Measurements from ENCODE around the gene DYNLT2B. TPM values are rescaled to one million over a fixed set of nuclear protein-coding genes. Genes with fewer than 3 reads are reported as not detected.
A peak's percentile ranks its signal among the peaks of the same experiment; 100 is the strongest.

Gene DYNLT2B
- total and polyA plus RNA-seq, 2 donors (not counting 1 experiment from before 2014, with no cell fraction given) = 9.1 to 13.0 TPM

GRCh38 chr3:196270499-196270898 lies 47.5 kb downstream of the DYNLT2B start:
- TF ChIP-seq EZH2 (IDR thresholded peaks at IDR 0.05; ENCODE audit: low read length, missing control alignments) = no peak
- no peak for TF ChIP-seq CTCF (conservative IDR thresholded peaks at IDR 0.05 in 1 of 2, IDR thresholded peaks at IDR 0.05 in 1 of 2; ENCODE audit: low read depth in 1 of 2, low read length in 2 of 2)
- no peak overlapping the region for H3K9ac ChIP-seq (ENCODE audit: insufficient read depth, low read length)
- no peak overlapping the region for H2AFZ ChIP-seq (ENCODE audit: low read length)
- H3K27me3 ChIP-seq (ENCODE audit: control insufficient read depth, insufficient read depth, low read length) = no peaks in the 10 kb centered on the region
- no peak overlapping the region for H3K4me3 ChIP-seq (replicated peaks in 1 of 4; ENCODE audit: control extremely low read depth in 1 of 4, insufficient read depth in 1 of 4, low read depth in 3 of 4, low read length in 4 of 4)
- no peak overlapping the region for H3K27ac ChIP-seq (ENCODE audit: insufficient read depth, low read length)
- DNase-seq (ENCODE audit: low read depth in 2 of 2) = no peak
- H3K4me1 ChIP-seq (ENCODE audit: control insufficient read depth, extremely low read depth, insufficient read depth, low read length) = peaks cover 2% of the 10 kb centered on the region
- no peaks in the 10 kb centered on the region for H3K9me3 ChIP-seq (ENCODE audit: control insufficient read depth, insufficient read depth, low read depth, low read length)
- peaks cover 32% of the 10 kb centered on the region for H3K79me2 ChIP-seq (ENCODE audit: control insufficient read depth, insufficient read depth, low read length)
- H3K36me3 ChIP-seq (ENCODE audit: control insufficient read depth, insufficient read depth, low read length) = peaks cover 13% of the 10 kb centered on the region
- H3K4me2 ChIP-seq (ENCODE audit: extremely low read depth, insufficient read depth, low read length) = no peak overlapping the region
- no peaks in the 10 kb centered on the region for H4K20me1 ChIP-seq (ENCODE audit: control insufficient read depth, extremely low read depth, insufficient read depth, low read length)

GRCh38 chr3:196268284-196269163 lies 49.5 kb downstream of the DYNLT2B start:
- Histone ChIP-seq H3K9me3 (ENCODE audit: control insufficient read depth, insufficient read depth, low read depth, low read length) (no peaks in the 10 kb centered on the region), H4K20me1 (ENCODE audit: control insufficient read depth, extremely low read depth, insufficient read depth, low read length) (no peaks in the 10 kb centered on the region), H3K27ac (ENCODE audit: insufficient read depth, low read length) (no peak overlapping the region), H3K4me3 (replicated peaks in 1 of 4; ENCODE audit: control extremely low read depth in 1 of 4, insufficient read depth in 1 of 4, low read depth in 3 of 4, low read length in 4 of 4) (no peak overlapping the region), H3K36me3 (ENCODE audit: control insufficient read depth, insufficient read depth, low read length) (peaks cover 14% of the 10 kb centered on the region), H3K79me2 (ENCODE audit: control insufficient read depth, insufficient read depth, low read length) (peaks cover 16% of the 10 kb centered on the region), H3K4me2 (ENCODE audit: extremely low read depth, insufficient read depth, low read length) (no peak overlapping the region), H3K4me1 (ENCODE audit: control insufficient read depth, extremely low read depth, insufficient read depth, low read length) (no peaks in the 10 kb centered on the region), H2AFZ (ENCODE audit: low read length) (no peak overlapping the region), H3K9ac (ENCODE audit: insufficient read depth, low read length) (no peak overlapping the region), H3K27me3 (ENCODE audit: control insufficient read depth, insufficient read depth, low read length) (no peaks in the 10 kb centered on the region)
- TF ChIP-seq CTCF (conservative IDR thresholded peaks at IDR 0.05 in 1 of 2, IDR thresholded peaks at IDR 0.05 in 1 of 2; ENCODE audit: low read depth in 1 of 2, low read length in 2 of 2) (no peak), EZH2 (IDR thresholded peaks at IDR 0.05; ENCODE audit: low read length, missing control alignments) (no peak)
- DNase-seq (ENCODE audit: low read depth in 2 of 2) = peak; percentile 78 to 79

GRCh38 chr3:196263819-196264218 lies 54.2 kb downstream of the DYNLT2B start:
- Histone ChIP-seq H3K4me2 (ENCODE audit: extremely low read depth, insufficient read depth, low read length) (no peak overlapping the region), H3K79me2 (ENCODE audit: control insufficient read depth, insufficient read depth, low read length) (peaks cover 4% of the 10 kb centered on the region), H4K20me1 (ENCODE audit: control insufficient read depth, extremely low read depth, insufficient read depth, low read length) (no peaks in the 10 kb centered on the region), H3K4me1 (ENCODE audit: control insufficient read depth, extremely low read depth, insufficient read depth, low read length) (no peaks in the 10 kb centered on the region), H3K27me3 (ENCODE audit: control insufficient read depth, insufficient read depth, low read length) (no peaks in the 10 kb centered on the region), H3K4me3 (replicated peaks in 1 of 4; ENCODE audit: control extremely low read depth in 1 of 4, insufficient read depth in 1 of 4, low read depth in 3 of 4, low read length in 4 of 4) (no peak overlapping the region), H2AFZ (ENCODE audit: low read length) (no peak overlapping the region), H3K36me3 (ENCODE audit: control insufficient read depth, insufficient read depth, low read length) (peaks cover 4% of the 10 kb centered on the region), H3K27ac (ENCODE audit: insufficient read depth, low read length) (no peak overlapping the region), H3K9me3 (ENCODE audit: control insufficient read depth, insufficient read depth, low read depth, low read length) (no peaks in the 10 kb centered on the region), H3K9ac (ENCODE audit: insufficient read depth, low read length) (no peak overlapping the region)
- no peak for DNase-seq (ENCODE audit: low read depth in 2 of 2)
- TF ChIP-seq CTCF (conservative IDR thresholded peaks at IDR 0.05 in 1 of 2, IDR thresholded peaks at IDR 0.05 in 1 of 2; ENCODE audit: low read depth in 1 of 2, low read length in 2 of 2) = no peak
- TF ChIP-seq EZH2 (IDR thresholded peaks at IDR 0.05; ENCODE audit: low read length, missing control alignments) = no peak
